Dendritic cell treated with granulocyte-macrophage colony-stimulating factor and Interleukin-4, amounts not matched to agents 40 ng/mL and 50 ng/mL, for 4 days (primary cell): ENCODE results near the gene VSX1.

Experiments used
- H3K27ac Mint-ChIP-seq: one replicate; pipeline ENCODE4 v1.8.0; 2022; ENCODE audit warnings: mild to moderate bottlenecking, mixed read lengths
- H3K27me3 Mint-ChIP-seq: one replicate; pipeline ENCODE4 v1.8.0; 2022; ENCODE audit warnings: mild to moderate bottlenecking, mixed read lengths
- H3K36me3 Mint-ChIP-seq: one replicate; pipeline ENCODE4 v1.8.0; 2022; ENCODE audit warnings: low read depth, mixed read lengths
- H3K4me1 Mint-ChIP-seq: one replicate; pipeline ENCODE4 v1.8.0; 2022; ENCODE audit warnings: low read depth, mixed read lengths
- H3K4me3 Mint-ChIP-seq: one replicate; pipeline ENCODE4 v1.8.0; 2022; ENCODE audit warnings: mild to moderate bottlenecking, moderate library complexity, mixed read lengths
- H3K9me3 Mint-ChIP-seq: one replicate; pipeline ENCODE4 v1.8.0; 2022; ENCODE audit warnings: mixed read lengths
- intact Hi-C: fragments of 100-400 bp; cut with micrococcal nuclease; formaldehyde crosslinking; loops from one replicate; pipeline ENCODE4 v1.15.0; 2022

Gene VSX1

DNA sequence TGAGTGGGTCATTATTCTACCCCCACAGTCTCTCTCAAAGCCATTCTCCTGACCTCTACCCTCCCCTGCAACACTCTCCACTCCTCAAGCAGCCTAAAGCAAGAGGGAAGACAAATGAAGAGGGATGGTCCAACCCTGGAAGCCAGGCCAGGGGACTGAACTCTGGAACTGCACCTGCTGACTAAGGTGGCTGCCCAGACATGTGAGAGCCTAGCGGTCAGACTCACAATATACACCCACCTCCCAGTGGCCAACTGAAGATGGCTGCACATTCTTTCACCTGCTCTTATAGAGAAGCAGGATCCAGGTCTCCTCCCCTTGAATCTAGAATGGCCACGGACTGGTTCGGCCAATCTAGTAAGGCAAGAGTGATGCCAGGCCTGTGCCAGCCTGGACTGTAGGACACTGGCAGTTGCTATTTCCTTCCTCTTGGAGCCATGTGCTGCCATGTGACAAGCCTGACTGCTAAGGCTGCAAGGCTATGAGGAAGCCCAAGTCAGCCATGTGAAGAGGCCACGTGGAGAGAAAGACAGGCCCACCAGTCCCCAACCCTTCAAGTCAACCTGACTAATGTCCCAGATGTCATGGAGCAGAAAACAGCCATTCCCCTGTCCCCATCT, 55.8 kb downstream of the VSX1 start:
- Mint-ChIP-seq H3K9me3 (no peaks in the 10 kb centered on the region), H3K4me1 (peaks cover 19% of the 10 kb centered on the region), H3K4me3 (no peak overlapping the region), H3K27me3 (no peaks in the 10 kb centered on the region), H3K36me3 (peaks cover 56% of the 10 kb centered on the region), H3K27ac (no peak overlapping the region)
- intact Hi-C loops = no loop called here
